GM18526 (cell line): ENCODE data around the gene EBF3.

ENCODE experiments used
- POLR2A ChIP-seq: IDR thresholded peaks from 3 replicates; pipeline ENCODE4 v1.6.1; 2011; ENCODE audit not compliant: insufficient read length; ENCODE audit errors: extremely low read depth

Gene EBF3

GRCh38 chr10:129945526-129945925, 18.5 kb downstream of the EBF3 start:
- no peak for TF ChIP-seq POLR2A

- TF ChIP-seq POLR2A, result no peak
These were observed 19.0 kb downstream of the EBF3 start for GRCh38 chr10:129945064-129945463.

GRCh38 chr10:129944456-129944855, 19.6 kb downstream of the EBF3 start:
- no peak for TF ChIP-seq POLR2A

GRCh38 chr10:129942936-129943715, 20.9 kb downstream of the EBF3 start:
- no peak for TF ChIP-seq POLR2A

- no peak for TF ChIP-seq POLR2A
These were observed 21.7 kb downstream of the EBF3 start for GRCh38 chr10:129942391-129942790.

- no peak for TF ChIP-seq POLR2A
These were observed 22.1 kb downstream of the EBF3 start for GRCh38 chr10:129942019-129942277.

- TF ChIP-seq POLR2A, result no peak
These were observed 22.7 kb downstream of the EBF3 start for GRCh38 chr10:129941199-129942018.

GRCh38 chr10:129940617-129941198, 23.4 kb downstream of the EBF3 start:
- TF ChIP-seq POLR2A, result no peak

GRCh38 chr10:129939416-129940275, 24.4 kb downstream of the EBF3 start:
- no peak for TF ChIP-seq POLR2A

GRCh38 chr10:129938460-129938859, 25.6 kb downstream of the EBF3 start:
- no peak for TF ChIP-seq POLR2A

GRCh38 chr10:129937351-129937751, 26.7 kb downstream of the EBF3 start:
- TF ChIP-seq POLR2A, result no peak

- no peak for TF ChIP-seq POLR2A
These were observed 27.2 kb downstream of the EBF3 start for GRCh38 chr10:129936923-129937300.

GRCh38 chr10:129936266-129936922, 27.7 kb downstream of the EBF3 start:
- TF ChIP-seq POLR2A, result no peak

GRCh38 chr10:129935867-129936152, 28.3 kb downstream of the EBF3 start:
- TF ChIP-seq POLR2A, result no peak
